MM.1S (cell line): ENCODE measurements around the gene ROS1.

Experiments used
- DNase-seq: peaks from one replicate; pipeline ENCODE4 v3.0.0-alpha.2; 2015
- H2AFZ ChIP-seq: fragments of 300-600 bp; sonication (generic); 2 replicates; pipeline ENCODE4 v1.6.0; 2016; ENCODE audit warnings: antibody characterized with exemption, low read length
- H3F3A ChIP-seq: fragments of 300-600 bp; sonication (generic); 2 replicates; pipeline ENCODE4 v1.6.1; 2016; ENCODE audit warnings: mild to moderate bottlenecking, antibody characterized with exemption, low read length, moderate library complexity, mixed read lengths; ENCODE audit not compliant: insufficient read depth
- H3K27ac ChIP-seq: fragments of 300-600 bp; sonication (generic); 2 replicates; pipeline ENCODE4 v1.5.1; 2016; ENCODE audit warnings: mild to moderate bottlenecking, low read length
- H3K27me3 ChIP-seq: fragments of 300-600 bp; sonication (generic); replicated peaks from 2 replicates; pipeline ENCODE4 v1.6.0; 2016; ENCODE audit warnings: low read length; ENCODE audit not compliant: insufficient read depth
- H3K36me3 ChIP-seq: fragments of 300-600 bp; sonication (generic); replicated peaks from 2 replicates; pipeline ENCODE4 v1.6.1; 2016; ENCODE audit warnings: mild to moderate bottlenecking, low read length, mixed read lengths; ENCODE audit not compliant: insufficient read depth
- H3K4me1 ChIP-seq: fragments of 300-600 bp; sonication (generic); 2 replicates; pipeline ENCODE4 v1.6.1; 2016; ENCODE audit warnings: low read length, mixed read lengths
- H3K4me2 ChIP-seq: fragments of 300-600 bp; sonication (generic); 2 replicates; pipeline ENCODE4 v1.6.0; 2016; ENCODE audit warnings: low read depth, low read length
- H3K4me3 ChIP-seq: fragments of 300-600 bp; sonication (generic); 2 replicates; pipeline ENCODE4 v1.5.1; 2016; ENCODE audit warnings: low read length, mixed read lengths
- H3K79me2 ChIP-seq: fragments of 300-600 bp; sonication (generic); 2 replicates; pipeline ENCODE4 v1.6.1; 2016; ENCODE audit warnings: mixed run types, low read length, mixed read lengths
- H3K9ac ChIP-seq: fragments of 300-600 bp; sonication (generic); 2 replicates; pipeline ENCODE4 v1.6.1; 2016; ENCODE audit warnings: low read length, mixed read lengths
- H3K9me2 ChIP-seq: fragments of 300-600 bp; sonication (generic); replicated peaks from 2 replicates; pipeline ENCODE4 v1.6.1; 2016; ENCODE audit warnings: mild to moderate bottlenecking, low read length, mixed read lengths; ENCODE audit not compliant: insufficient read depth
- H3K9me3 ChIP-seq: fragments of 300-600 bp; sonication (generic); replicated peaks from 2 replicates; pipeline ENCODE4 v1.6.1; 2016; ENCODE audit warnings: mild to moderate bottlenecking, low read length, mixed read lengths; ENCODE audit not compliant: insufficient read depth
- H4K20me1 ChIP-seq: fragments of 300-600 bp; sonication (generic); 2 replicates; pipeline ENCODE4 v1.6.1; 2016; ENCODE audit warnings: mild to moderate bottlenecking, low read length, moderate library complexity, mixed read lengths; ENCODE audit not compliant: insufficient read depth
- CTCF ChIP-seq: fragments of 300-600 bp; sonication (generic); IDR thresholded peaks from 2 replicates; pipeline ENCODE4 v1.5.1; 2016; ENCODE audit warnings: antibody characterized with exemption, low read length, mixed read lengths
- EZH2 ChIP-seq: fragments of 300-600 bp; sonication (generic); optimal IDR thresholded peaks from 2 replicates; pipeline ENCODE3; 2017; ENCODE audit warnings: low read depth, mild to moderate bottlenecking, antibody characterized with exemption, low read length, mixed read lengths
- EZH2phosphoT487 ChIP-seq: fragments of 300-600 bp; sonication (generic); IDR thresholded peaks from 2 replicates; pipeline ENCODE4 v1.6.1; 2018; ENCODE audit warnings: antibody characterized with exemption, low read length

Gene ROS1

GRCh38 chr6:117381749-117382148, 44.0 kb downstream of the ROS1 start:
- DNase-seq, result no peak
- TF ChIP-seq EZH2 (no peak), CTCF (no peak), EZH2phosphoT487 (no peak)
- Histone ChIP-seq H3F3A (no peaks in the 10 kb centered on the region), H3K9me2 (no peaks in the 10 kb centered on the region), H3K4me1 (no peaks in the 10 kb centered on the region), H4K20me1 (no peaks in the 10 kb centered on the region), H3K36me3 (no peaks in the 10 kb centered on the region), H3K4me2 (no peak overlapping the region), H2AFZ (no peak overlapping the region), H3K4me3 (no peak overlapping the region), H3K9ac (no peak overlapping the region), H3K27me3 (no peaks in the 10 kb centered on the region), H3K79me2 (no peaks in the 10 kb centered on the region), H3K27ac (no peak overlapping the region), H3K9me3 (no peaks in the 10 kb centered on the region)

DNA sequence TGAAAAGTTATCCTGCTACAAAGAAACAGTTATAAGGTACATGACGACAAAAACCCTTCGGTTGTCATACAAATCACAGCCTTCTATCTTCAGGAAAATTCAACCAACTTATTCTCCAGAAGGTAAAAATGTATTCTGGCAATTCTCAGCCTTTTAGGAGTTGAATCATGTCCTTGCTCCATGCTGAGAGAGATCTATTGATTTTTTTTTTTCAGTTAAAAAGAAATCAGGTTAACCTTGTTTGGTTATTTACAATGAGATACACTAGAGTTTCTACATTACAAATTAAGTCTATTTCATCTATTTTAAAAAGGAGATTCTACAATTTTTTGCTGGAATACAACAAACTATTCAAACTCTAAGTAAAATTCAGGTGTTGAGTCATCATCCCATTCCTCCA, 45.4 kb downstream of the ROS1 start:
- Histone ChIP-seq H3K4me1 (no peaks in the 10 kb centered on the region), H3K9me2 (no peaks in the 10 kb centered on the region), H4K20me1 (no peaks in the 10 kb centered on the region), H3K27me3 (no peaks in the 10 kb centered on the region), H3K9ac (no peak overlapping the region), H3K36me3 (no peaks in the 10 kb centered on the region), H3K79me2 (no peaks in the 10 kb centered on the region), H3K27ac (no peak overlapping the region), H3K4me3 (no peak overlapping the region), H3K4me2 (no peak overlapping the region), H2AFZ (no peak overlapping the region), H3F3A (no peaks in the 10 kb centered on the region), H3K9me3 (no peaks in the 10 kb centered on the region)
- TF ChIP-seq CTCF (no peak), EZH2 (no peak), EZH2phosphoT487 (no peak)
- DNase-seq, result no peak

DNA sequence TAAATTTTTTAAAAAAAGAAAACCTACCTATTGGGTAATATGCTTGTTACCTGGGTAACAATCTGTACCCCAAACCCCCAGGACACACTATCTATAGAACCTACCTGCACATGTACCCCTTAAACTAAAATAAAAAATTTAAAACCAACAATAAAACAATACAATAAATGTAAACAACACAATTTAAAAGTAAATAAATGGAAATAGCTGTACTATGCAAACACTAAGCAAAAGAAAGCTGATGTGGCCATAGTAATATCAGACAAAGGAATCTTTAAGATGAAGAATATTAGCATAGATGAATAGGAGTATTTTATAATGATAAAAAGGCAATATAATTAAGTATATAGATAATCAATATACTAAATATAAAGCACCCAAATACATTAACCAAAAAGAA, 50.3 kb downstream of the ROS1 start:
- DNase-seq, result no peak
- H3F3A ChIP-seq, result no peaks in the 10 kb centered on the region
- no peaks in the 10 kb centered on the region for H3K9me2 ChIP-seq
- no peaks in the 10 kb centered on the region for H3K9me3 ChIP-seq
- no peak for TF ChIP-seq EZH2phosphoT487
- no peak for TF ChIP-seq EZH2
- no peak for TF ChIP-seq CTCF
- no peaks in the 10 kb centered on the region for H3K4me1 ChIP-seq
- H2AFZ ChIP-seq, result no peak overlapping the region
- H3K79me2 ChIP-seq, result no peaks in the 10 kb centered on the region
- H3K36me3 ChIP-seq, result no peaks in the 10 kb centered on the region
- no peak overlapping the region for H3K4me2 ChIP-seq
- no peak overlapping the region for H3K27ac ChIP-seq
- H3K27me3 ChIP-seq, result no peaks in the 10 kb centered on the region
- no peaks in the 10 kb centered on the region for H4K20me1 ChIP-seq
- H3K4me3 ChIP-seq, result no peak overlapping the region
- H3K9ac ChIP-seq, result no peak overlapping the region
